Astrocyte (in vitro differentiated cells and primary cell): ENCODE results near the gene TBX18.

Source experiments
- CTCF ChIP-seq: IDR thresholded peaks from 2 replicates; pipeline ENCODE4 v1.5.1; 2011; ENCODE audit warnings: low read depth, mild to moderate bottlenecking, inconsistent platforms, low read length, moderate library complexity; ENCODE audit not compliant: insufficient read depth
- EZH2 ChIP-seq: IDR thresholded peaks from 2 replicates; pipeline ENCODE4 v1.6.1; 2012; ENCODE audit warnings: mild to moderate bottlenecking, low read length, inconsistent platforms; ENCODE audit not compliant: insufficient read depth

GRCh38 chr6:84758486-84758885 is 5.9 kb downstream of the TBX18 start:
- TF ChIP-seq CTCF = no peak
- TF ChIP-seq EZH2 = no peak
